Inflammatory macrophage treated with lipopolysaccharide for 4 hours (primary cell): Measurements from ENCODE around the gene TOR4A.
A peak's percentile ranks its signal among the peaks of the same experiment; 100 is the strongest.
"Not testable (repeated sequence)": the region's sequence is repeated elsewhere in the genome, so short reads cannot be mapped to it uniquely, and the experiment has no call there.

ENCODE experiments used
- DNase-seq: peaks from one replicate; pipeline ENCODE4 v3.0.0-alpha.2; 2020

TOR4A gene

GRCh38 chr9:137239541-137240200 lies 37.9 kb upstream of the TOR4A start:
- not testable (repeated sequence) for DNase-seq

GRCh38 chr9:137240318-137240840 lies 37.1 kb upstream of the TOR4A start:
- peak; percentile 54 for DNase-seq

- DNase-seq, result peak; percentile 100
These were observed 36.6 kb upstream of the TOR4A start, which contains the start of gene TUBB4B for GRCh38 chr9:137240841-137241489. Gene TUBB4B (plus strand): TSS chr9:137241287. CDS start chr9:137241361, 74 bp downstream.

GRCh38 chr9:137241490-137242268 lies 35.8 kb upstream of the TOR4A start:
- peak; percentile 67 for DNase-seq

GRCh38 chr9:137242269-137243203 lies 35.0 kb upstream of the TOR4A start:
- no peak for DNase-seq

- DNase-seq, result not testable (repeated sequence)
These were observed 34.3 kb upstream of the TOR4A start for GRCh38 chr9:137243266-137243625.

GRCh38 chr9:137243626-137244485 lies 33.7 kb upstream of the TOR4A start:
- DNase-seq, result no peak

- no peak for DNase-seq
These were observed 32.8 kb upstream of the TOR4A start for GRCh38 chr9:137244486-137245449.

- DNase-seq, result no peak
These were observed 31.8 kb upstream of the TOR4A start for GRCh38 chr9:137245450-137246421.

- DNase-seq, result no peak
These were observed 30.2 kb upstream of the TOR4A start for GRCh38 chr9:137247135-137247915.

- DNase-seq, result no peak
These were observed 29.7 kb upstream of the TOR4A start for GRCh38 chr9:137247916-137248175.

GRCh38 chr9:137250329-137251193 lies 27.0 kb upstream of the TOR4A start:
- no peak for DNase-seq

GRCh38 chr9:137251194-137251461 lies 26.4 kb upstream of the TOR4A start, which contains the start of gene STPG3:
Gene STPG3 (plus strand): TSS chr9:137251286. CDS start chr9:137251287, 1 bp downstream.
- no peak for DNase-seq

- DNase-seq, result no peak
These were observed 25.8 kb upstream of the TOR4A start for GRCh38 chr9:137251490-137252268.

- no peak for DNase-seq
These were observed 24.7 kb upstream of the TOR4A start for GRCh38 chr9:137252555-137253506.
